ENCODE data around the gene RALGPS2.
"Not testable (repeated sequence)": the region's sequence is repeated elsewhere in the genome, so short reads cannot be mapped to it uniquely, and the experiment has no call there.

Gene RALGPS2

GRCh38 chr1:178725466-178726086, 532 bp downstream of the RALGPS2 start:
- DNase-seq = no peak

GRCh38 chr1:178726087-178726517, 1.1 kb downstream of the RALGPS2 start:
- peak; percentile 24 to 62 for DNase-seq

DNA sequence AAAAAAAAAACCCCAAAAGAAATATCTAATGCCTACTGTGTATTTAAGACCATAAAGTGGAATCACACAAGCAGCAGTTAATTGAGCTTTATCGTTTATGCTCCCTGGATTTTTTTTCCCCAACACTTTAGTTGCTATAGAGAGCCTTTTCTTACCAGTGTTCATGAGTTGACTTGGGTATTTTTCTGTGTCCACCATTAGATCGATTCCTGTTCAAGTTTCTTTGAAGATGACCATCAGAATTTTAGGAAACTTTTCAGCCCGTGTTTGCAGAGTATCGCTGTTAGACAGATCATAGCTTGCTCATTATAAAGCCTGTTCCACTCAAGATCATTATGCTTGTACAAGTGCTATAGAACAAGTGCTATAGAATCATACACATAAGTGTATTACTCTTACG, 1.5 kb downstream of the RALGPS2 start:
- DNase-seq = no peak

- no peak for DNase-seq
Observed at GRCh38 chr1:178727014-178727895, 2.2 kb downstream of the RALGPS2 start.

- DNase-seq = no peak
Observed at GRCh38 chr1:178733972-178734371, 8.9 kb downstream of the RALGPS2 start.

DNA sequence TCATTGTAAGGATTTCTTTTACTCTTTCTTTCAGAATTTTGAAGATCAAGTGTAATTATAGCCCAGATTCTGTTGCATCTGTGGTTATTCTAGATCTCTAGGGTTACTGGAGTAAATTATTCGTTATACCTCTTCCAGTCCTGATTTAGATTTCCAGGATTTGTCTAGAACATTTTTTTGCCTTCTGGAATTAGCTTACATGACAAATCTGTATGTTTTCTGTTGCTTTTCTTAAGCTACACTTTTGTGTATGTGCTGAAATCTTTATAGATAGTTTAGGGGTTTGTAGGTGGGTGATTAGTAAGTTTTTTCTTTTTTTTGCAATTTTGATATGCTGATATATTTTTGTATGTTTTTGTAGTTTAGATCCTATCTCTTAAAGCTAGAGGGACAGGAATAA, 13.7 kb downstream of the RALGPS2 start:
- no peak for DNase-seq

- DNase-seq = no peak
Observed at GRCh38 chr1:178739285-178740045, 14.4 kb downstream of the RALGPS2 start.

DNA sequence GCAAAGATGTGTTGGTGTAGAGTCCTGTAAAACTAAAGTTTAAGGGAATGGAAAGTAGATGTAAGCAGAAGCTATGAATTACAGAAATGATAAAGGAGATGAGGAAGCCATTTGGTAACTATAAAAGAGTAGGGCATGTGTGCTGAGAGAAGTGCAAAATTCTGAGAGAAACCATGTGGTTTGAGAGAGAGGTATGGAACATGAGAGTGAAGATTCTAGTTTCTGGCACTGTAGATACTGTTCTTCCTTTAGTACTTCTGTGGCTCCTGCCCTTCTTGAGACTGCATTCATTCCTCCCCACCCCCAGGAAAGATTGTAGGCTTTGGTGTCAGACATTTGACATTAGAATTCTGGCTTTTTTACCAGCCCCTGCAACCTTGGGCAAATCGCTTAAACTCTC, 15.4 kb downstream of the RALGPS2 start:
- DNase-seq = no peak

- no peak for DNase-seq
Observed at GRCh38 chr1:178740924-178741323, 15.9 kb downstream of the RALGPS2 start.

DNA sequence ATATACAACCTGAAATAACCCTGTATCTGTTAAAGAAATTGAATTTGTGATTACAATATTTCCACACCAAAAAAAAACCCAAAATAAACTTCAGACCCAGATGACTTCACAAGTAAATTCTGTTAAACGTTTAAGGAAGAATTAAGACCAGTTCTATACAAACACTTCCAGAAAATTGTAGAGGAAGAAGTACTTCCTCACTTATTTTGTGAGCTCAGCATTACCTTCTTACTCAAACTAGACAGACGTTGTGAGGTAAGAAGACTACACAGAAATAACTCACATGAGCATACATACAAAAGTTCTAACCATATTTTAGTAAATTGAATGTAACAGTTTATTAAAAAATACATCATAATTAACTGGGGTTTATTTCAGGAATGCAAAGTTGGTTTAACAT, 18.8 kb downstream of the RALGPS2 start:
- DNase-seq = no peak

DNA sequence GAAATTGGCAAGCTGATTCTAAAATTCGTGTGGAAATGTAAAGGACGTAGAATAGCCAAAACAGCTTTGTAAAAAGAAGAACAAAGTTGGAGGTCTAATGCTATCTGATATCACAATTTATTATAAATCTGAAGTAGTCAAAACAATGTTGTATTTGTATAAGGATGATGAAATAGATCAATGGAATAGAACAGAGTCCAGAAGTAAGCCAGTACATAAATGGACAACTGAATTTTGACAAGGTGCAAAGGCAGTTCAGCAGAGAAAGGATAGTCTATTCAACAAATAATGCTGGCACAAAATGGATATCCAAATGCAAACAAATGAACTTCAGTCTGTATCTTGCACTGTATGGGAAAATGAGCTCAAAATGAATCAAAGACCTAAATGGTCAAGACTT, 20.2 kb downstream of the RALGPS2 start:
- DNase-seq = no peak

DNA sequence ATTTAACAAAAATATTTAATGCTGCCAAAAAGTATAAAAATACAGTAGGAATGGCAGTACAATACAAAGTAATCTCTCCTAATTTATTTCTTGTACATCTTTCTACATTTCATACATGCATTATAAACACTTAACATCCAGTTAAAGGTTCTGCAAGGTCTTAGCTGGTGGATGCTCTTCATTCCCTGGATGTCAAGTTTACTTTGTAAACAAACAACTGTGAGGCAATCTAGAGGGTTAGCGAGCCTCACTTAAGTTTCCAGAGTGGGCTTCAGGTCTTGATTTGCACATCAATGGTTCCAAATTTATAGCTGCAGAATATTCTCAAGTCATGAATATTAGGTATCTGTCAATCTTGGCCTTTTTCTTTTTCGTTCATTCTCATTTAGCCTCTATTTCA, 21.3 kb downstream of the RALGPS2 start:
- DNase-seq = no peak

DNA sequence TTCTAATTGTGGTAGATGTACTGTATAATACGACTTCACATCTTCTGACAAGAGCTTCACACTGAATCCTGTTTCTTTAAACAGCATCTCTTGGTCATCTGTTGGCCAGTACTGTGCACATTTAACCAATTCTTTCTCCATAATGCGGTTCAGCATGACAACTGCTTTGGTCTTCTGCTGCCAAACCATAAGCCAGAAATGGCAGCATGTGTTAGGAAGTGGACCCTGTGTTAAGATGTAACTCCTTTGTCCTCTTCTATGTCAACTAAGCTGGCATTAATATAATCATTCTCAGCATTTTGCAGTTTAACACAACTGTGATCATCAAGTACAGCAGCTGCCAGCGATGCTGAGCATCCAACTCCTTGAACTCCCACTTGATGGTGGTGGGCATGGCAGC, 22.3 kb downstream of the RALGPS2 start:
- not testable (repeated sequence) for DNase-seq

DNA sequence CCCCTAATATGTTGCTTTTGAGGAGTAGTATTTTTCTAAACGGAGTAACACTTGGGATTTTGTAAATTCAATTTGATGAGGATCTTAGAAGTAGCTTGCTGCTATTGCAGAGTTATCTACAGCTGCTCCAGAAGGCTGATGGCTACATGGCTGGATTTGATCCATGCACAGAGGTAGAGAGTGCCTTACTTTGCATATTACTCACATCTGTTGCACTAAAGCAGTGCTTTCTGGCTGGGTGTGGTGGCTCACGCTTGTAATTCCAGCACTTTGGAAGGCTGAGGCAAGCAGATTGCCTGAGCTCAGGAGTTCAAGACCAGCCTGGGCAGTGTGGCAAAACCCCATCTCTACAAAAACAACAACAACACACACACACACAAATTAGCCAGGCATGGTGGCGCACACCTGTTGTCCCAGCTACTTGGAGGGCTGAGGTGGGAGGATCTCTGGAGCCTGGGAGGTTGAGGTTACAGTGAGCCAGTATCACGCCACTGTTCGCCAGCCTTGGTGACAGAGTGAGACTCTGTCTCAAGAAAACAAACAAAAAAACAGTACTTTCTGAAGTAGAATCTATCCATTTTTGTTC, 24.6 kb downstream of the RALGPS2 start:
- DNase-seq = no peak

- DNase-seq = no peak
Observed at GRCh38 chr1:178751046-178751445, 26.0 kb downstream of the RALGPS2 start.

DNA sequence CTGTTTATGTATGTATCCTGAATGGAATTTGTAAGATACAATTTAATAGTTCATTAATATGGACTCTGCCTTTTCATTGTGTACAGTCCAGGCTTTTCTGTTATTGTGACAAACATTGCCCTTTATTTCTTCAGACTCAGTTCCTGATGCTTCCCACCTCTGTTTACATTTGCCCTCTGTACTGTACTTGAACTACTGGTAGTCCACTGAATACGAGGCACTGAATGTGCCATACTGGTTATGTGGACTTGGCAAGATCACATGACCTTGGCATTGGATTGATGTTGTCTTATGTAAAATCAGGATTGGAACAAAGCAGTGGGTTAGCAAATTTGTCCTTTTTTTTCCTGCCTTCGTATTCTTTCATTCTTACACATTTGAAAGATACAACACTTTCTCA, 27.8 kb downstream of the RALGPS2 start:
- DNase-seq = no peak

DNA sequence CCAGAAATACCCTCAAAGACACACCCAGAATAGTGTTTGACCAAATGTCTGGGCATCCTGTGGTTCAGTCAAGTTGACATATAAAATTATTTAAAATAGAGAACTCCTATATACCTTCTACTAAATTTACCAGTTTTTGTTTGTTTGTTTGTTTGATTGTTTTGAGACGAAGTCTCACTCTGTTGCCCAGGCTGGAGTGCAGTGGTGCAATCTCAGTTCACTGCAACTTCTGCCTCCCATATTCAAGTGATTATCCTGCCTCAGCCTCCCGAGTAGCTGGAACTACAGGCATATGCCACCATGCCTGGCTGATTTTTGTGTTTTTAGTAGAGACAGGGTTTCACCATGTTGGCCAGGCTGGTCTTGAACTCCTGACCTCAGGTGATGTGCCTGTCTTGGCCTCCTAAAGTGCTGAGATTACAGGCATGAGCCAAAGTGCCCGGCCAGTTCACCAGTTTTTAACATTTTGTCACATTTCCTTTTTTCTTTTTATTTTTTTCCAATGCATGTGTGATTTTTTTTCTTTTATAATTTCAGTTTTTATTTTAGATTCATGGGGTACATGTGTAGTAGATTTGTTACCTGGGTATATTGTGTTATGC, 29.7 kb downstream of the RALGPS2 start:
- not testable (repeated sequence) for DNase-seq

GRCh38 chr1:178768423-178768822, 43.4 kb downstream of the RALGPS2 start:
- no peak for DNase-seq

DNA sequence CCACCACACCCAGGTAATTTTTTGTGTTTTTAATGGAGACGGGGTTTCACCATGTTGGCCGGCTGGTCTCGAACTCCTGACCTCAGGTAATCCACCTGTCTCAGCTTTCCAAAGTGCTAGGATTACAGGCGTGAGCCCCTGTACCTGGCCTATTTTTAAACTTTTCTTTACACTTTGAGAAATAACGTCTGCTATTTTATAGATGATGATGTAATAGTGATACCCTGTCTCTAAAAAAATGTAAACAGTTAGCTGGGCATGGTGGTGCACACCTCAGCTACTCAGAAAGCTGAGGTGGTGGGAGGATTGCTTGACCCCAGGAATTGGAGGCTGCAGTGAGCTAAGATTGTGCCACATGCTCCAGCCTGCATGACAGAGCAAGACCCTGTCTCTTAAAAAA, 47.9 kb downstream of the RALGPS2 start:
- DNase-seq = no peak

GRCh38 chr1:178774263-178774662, 49.2 kb downstream of the RALGPS2 start:
- no peak for DNase-seq

- no peak for DNase-seq
Observed at GRCh38 chr1:178776553-178776952, 51.5 kb downstream of the RALGPS2 start.

DNA sequence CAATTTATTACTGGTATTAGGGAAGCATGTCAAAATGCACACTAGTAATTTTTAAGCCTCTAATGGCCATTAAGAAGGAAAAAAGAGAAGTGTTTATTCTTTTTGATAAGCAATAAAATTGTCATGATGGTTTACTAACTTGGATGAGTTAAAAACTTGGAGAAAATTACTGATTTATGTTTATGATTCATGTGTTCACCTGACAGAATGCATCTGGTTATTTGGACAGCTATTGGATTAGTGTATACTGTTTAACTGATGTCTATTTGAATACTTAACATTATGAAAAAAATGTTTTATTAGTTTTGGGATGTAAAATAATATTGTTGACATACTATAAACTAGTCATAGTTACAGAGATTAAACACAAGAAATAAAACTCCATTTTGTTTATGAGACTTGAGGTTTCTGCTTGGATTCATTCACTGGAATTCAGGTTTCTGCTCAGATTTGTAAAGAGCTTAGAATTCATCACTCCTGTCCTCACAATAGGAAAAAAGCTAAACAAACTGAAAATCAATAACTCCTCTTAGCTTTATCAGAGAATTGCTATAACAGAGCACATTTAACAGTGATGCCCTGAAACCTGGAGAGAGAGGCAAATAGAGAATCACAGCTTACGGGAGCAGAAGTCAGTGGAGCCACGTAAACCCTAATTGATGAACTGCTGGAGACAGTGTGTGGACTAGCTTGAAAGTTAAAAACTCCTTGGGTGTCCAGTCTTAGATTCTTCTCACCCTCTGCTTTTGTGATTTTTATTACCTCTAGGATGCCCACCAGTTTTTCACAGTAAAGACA, 56.7 kb downstream of the RALGPS2 start:
- no peak for DNase-seq

Measured in cerebellar nuclear complex (tissue), 1 donor.